PC-9 (cell line): ENCODE data around the gene CNTNAP2.

ENCODE experiments used
- EZH2 ChIP-seq: fragments of 200-600 bp; sonication (generic); IDR thresholded peaks from 2 replicates; pipeline ENCODE4 v1.8.0; 2017; ENCODE audit warnings: antibody characterized with exemption, low read depth
- TF ChIP-seq, protein P1 (sequence below): fragments of 200-600 bp; sonication (generic); conservative IDR thresholded peaks from 2 replicates; pipeline ENCODE4 v1.6.1; 2017; ENCODE audit warnings: mixed run types, antibody characterized with exemption, mild to moderate bottlenecking, moderate library complexity

- TF ChIP-seq, protein P1, sequence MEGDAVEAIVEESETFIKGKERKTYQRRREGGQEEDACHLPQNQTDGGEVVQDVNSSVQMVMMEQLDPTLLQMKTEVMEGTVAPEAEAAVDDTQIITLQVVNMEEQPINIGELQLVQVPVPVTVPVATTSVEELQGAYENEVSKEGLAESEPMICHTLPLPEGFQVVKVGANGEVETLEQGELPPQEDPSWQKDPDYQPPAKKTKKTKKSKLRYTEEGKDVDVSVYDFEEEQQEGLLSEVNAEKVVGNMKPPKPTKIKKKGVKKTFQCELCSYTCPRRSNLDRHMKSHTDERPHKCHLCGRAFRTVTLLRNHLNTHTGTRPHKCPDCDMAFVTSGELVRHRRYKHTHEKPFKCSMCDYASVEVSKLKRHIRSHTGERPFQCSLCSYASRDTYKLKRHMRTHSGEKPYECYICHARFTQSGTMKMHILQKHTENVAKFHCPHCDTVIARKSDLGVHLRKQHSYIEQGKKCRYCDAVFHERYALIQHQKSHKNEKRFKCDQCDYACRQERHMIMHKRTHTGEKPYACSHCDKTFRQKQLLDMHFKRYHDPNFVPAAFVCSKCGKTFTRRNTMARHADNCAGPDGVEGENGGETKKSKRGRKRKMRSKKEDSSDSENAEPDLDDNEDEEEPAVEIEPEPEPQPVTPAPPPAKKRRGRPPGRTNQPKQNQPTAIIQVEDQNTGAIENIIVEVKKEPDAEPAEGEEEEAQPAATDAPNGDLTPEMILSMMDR, result no peak
- TF ChIP-seq EZH2, result no peak
Observed at GRCh38 chr7:146201945-146202344, 85.3 kb downstream of the CNTNAP2 start.
